H1 (cell line): ENCODE data around the gene FNDC1. TPM values are rescaled to one million over a fixed set of nuclear protein-coding genes. Genes with fewer than 3 reads are reported as not detected.

ENCODE experiments used
- CTCF ChIA-PET: fragments of 300-600 bp; sonication (Branson Sonifier 250); formaldehyde crosslinking; loops from one replicate; lab custom pipeline; 2021; ENCODE audit not compliant: partially characterized antibody; lab: Charles Lee
- POLR2A ChIA-PET: fragments of 300-600 bp; sonication (Branson Sonifier 250); formaldehyde crosslinking; loops from one replicate; lab custom pipeline; 2021; ENCODE audit warnings: inconsistent platforms; ENCODE audit not compliant: partially characterized antibody; lab: Charles Lee
- DNase-seq, 2 experiments: peaks; one replicate each; pipeline versions ENCODE4 v3.0.0 to v3.0.0-alpha.2; 2010 to 2022; ENCODE audit warnings: low spot score in 2 of 2, low read depth in 1 of 2, mixed read lengths in 1 of 2
- FAIRE-seq: peaks from 2 replicates; lab custom pipeline; 2011; peaks lifted over from hg19 to GRCh38; lab: Jason Lieb, UNC
- H2AFZ ChIP-seq: 2 replicates; pipeline ENCODE4 v1.8.1; 2012; ENCODE audit warnings: low read length, inconsistent platforms
- H2AK5ac ChIP-seq: 2 replicates; pipeline ENCODE4 v1.6.1; 2013; ENCODE audit warnings: low read depth, low read length
- H2BK120ac ChIP-seq: replicated peaks from 2 replicates; pipeline ENCODE3; 2013; ENCODE audit warnings: low read depth, low read length, inconsistent platforms
- H2BK12ac ChIP-seq: 2 replicates; pipeline ENCODE4 v1.6.1; 2013; ENCODE audit warnings: low read depth, low read length
- H2BK15ac ChIP-seq: 2 replicates; pipeline ENCODE4 v1.6.1; 2013; ENCODE audit warnings: low read length
- H2BK20ac ChIP-seq: 2 replicates; pipeline ENCODE4 v1.6.1; 2013; ENCODE audit warnings: low read length
- H2BK5ac ChIP-seq: 2 replicates; pipeline ENCODE4 v1.6.1; 2013; ENCODE audit warnings: low read depth, low read length
- H3K14ac ChIP-seq: 2 replicates; pipeline ENCODE4 v1.6.1; 2013; ENCODE audit warnings: inconsistent platforms; ENCODE audit not compliant: insufficient read length
- H3K18ac ChIP-seq: 2 replicates; pipeline ENCODE4 v1.6.1; 2013; ENCODE audit warnings: low read length; ENCODE audit errors: extremely low read depth
- H3K23ac ChIP-seq: 2 replicates; pipeline ENCODE4 v1.6.1; 2013; ENCODE audit warnings: inconsistent platforms; ENCODE audit not compliant: insufficient read length
- H3K23me2 ChIP-seq: 2 replicates; pipeline ENCODE4 v1.6.1; 2013; ENCODE audit warnings: low read depth, low read length
- H3K27ac ChIP-seq: 2 replicates; pipeline ENCODE4 v1.6.1; 2011; ENCODE audit warnings: low read depth, low read length, inconsistent platforms
- H3K27me3 ChIP-seq, 4 experiments: replicated peaks in 1 of 4; 1 replicate in 1 of 4; 2 replicates in 3 of 4; pipeline versions ENCODE4 v1.6.1 to v1.8.1; 2011 to 2013; ENCODE audit warnings: low read length in 3 of 4, mild to moderate bottlenecking in 3 of 4, inconsistent platforms in 2 of 4, mixed read lengths in 2 of 4, moderate library complexity in 1 of 4; ENCODE audit not compliant: control insufficient read depth in 3 of 4, insufficient read depth in 3 of 4; ENCODE audit errors: extremely low read depth in 1 of 4
- H3K36me3 ChIP-seq, 4 experiments: 2 replicates each; pipeline versions ENCODE4 v1.6.1 to v1.8.1; 2011 to 2013; ENCODE audit warnings: mild to moderate bottlenecking in 4 of 4, low read length in 3 of 4, moderate library complexity in 2 of 4, control low read depth in 1 of 4, inconsistent platforms in 1 of 4; ENCODE audit not compliant: insufficient read depth in 4 of 4, control insufficient read depth in 2 of 4
- H3K4ac ChIP-seq: replicated peaks from 2 replicates; pipeline ENCODE3; 2013; ENCODE audit warnings: low read length, low read depth, mixed read lengths, inconsistent platforms; ENCODE audit not compliant: insufficient read length
- H3K4me1 ChIP-seq, 4 experiments: replicated peaks in 1 of 4; 1 replicate in 1 of 4; 2 replicates in 3 of 4; pipeline versions ENCODE4 v1.6.1 to v1.8.1; 2011 to 2013; ENCODE audit warnings: low read length in 3 of 4, inconsistent platforms in 2 of 4, mixed read lengths in 1 of 4; ENCODE audit not compliant: insufficient read depth in 4 of 4, control insufficient read depth in 3 of 4
- H3K4me2 ChIP-seq, 2 experiments: 2 replicates each; pipeline versions ENCODE4 v1.6.1 to v1.8.1; 2011 to 2013; ENCODE audit warnings: low read depth in 2 of 2, low read length in 2 of 2, control low read depth in 1 of 2, inconsistent platforms in 1 of 2, mild to moderate bottlenecking in 1 of 2; ENCODE audit not compliant: insufficient read depth in 1 of 2
- H3K4me3 ChIP-seq, 4 experiments: fragments of 200-600, 300-600 bp in 1 of 4; sonication (generic), shearing (Covaris generic), sonication (Bioruptor Twin) in 1 of 4; 2 replicates each; pipeline versions ENCODE4 v1.5.1 to v1.8.1; 2011 to 2016; ENCODE audit warnings: low read length in 4 of 4, low read depth in 3 of 4, control low read depth in 2 of 4, inconsistent platforms in 2 of 4, mild to moderate bottlenecking in 2 of 4, mixed read lengths in 1 of 4, moderate library complexity in 1 of 4; ENCODE audit not compliant: insufficient read depth in 2 of 4; ENCODE audit errors: extremely low read depth in 1 of 4
- H3K56ac ChIP-seq: replicated peaks from 2 replicates; pipeline ENCODE3; 2013; ENCODE audit warnings: low read depth, mild to moderate bottlenecking, mixed read lengths, low read length, inconsistent platforms; ENCODE audit not compliant: insufficient read length
- H3K79me1 ChIP-seq: 2 replicates; pipeline ENCODE4 v1.6.1; 2013; ENCODE audit warnings: low read depth, low read length, control low read depth
- H3K79me2 ChIP-seq, 2 experiments: 2 replicates each; pipeline versions ENCODE4 v1.6.1 to v1.8.1; 2012 to 2013; ENCODE audit warnings: low read length in 2 of 2, mild to moderate bottlenecking in 2 of 2, inconsistent platforms in 1 of 2; ENCODE audit not compliant: insufficient read depth in 2 of 2, control insufficient read depth in 1 of 2
- H3K9ac ChIP-seq, 4 experiments: replicated peaks in 1 of 4; 1 replicate in 1 of 4; 2 replicates in 3 of 4; pipeline versions ENCODE4 v1.6.1 to v1.8.1; 2011 to 2013; ENCODE audit warnings: low read depth in 3 of 4, low read length in 3 of 4, control low read depth in 2 of 4, mild to moderate bottlenecking in 2 of 4, moderate library complexity in 2 of 4, inconsistent platforms in 1 of 4; ENCODE audit errors: extremely low read depth in 1 of 4
- H3K9me3 ChIP-seq, 2 experiments: 2 replicates each; pipeline versions ENCODE4 v1.6.1 to v1.8.1; 2012 to 2013; ENCODE audit warnings: mild to moderate bottlenecking in 2 of 2, moderate library complexity in 2 of 2, control low read depth in 1 of 2, inconsistent platforms in 1 of 2, low read depth in 1 of 2, low read length in 1 of 2, mixed read lengths in 1 of 2; ENCODE audit not compliant: insufficient read depth in 2 of 2
- H4K20me1 ChIP-seq, 2 experiments: replicated peaks in 1 of 2; 2 replicates each; pipeline versions ENCODE3 to v1.8.1; 2011 to 2013; ENCODE audit warnings: inconsistent platforms in 2 of 2, low read length in 2 of 2, mild to moderate bottlenecking in 1 of 2; ENCODE audit not compliant: insufficient read depth in 2 of 2, control insufficient read depth in 1 of 2
- H4K5ac ChIP-seq: 2 replicates; pipeline ENCODE4 v1.6.1; 2013; ENCODE audit warnings: low read length, low read depth, mixed read lengths, inconsistent platforms; ENCODE audit not compliant: insufficient read length
- H4K8ac ChIP-seq: 2 replicates; pipeline ENCODE4 v1.8.0; 2013; ENCODE audit warnings: mild to moderate bottlenecking, moderate library complexity, low read length, inconsistent platforms; ENCODE audit not compliant: insufficient read depth; ENCODE audit errors: extremely low read depth
- H4K91ac ChIP-seq: replicated peaks from 2 replicates; pipeline ENCODE3; 2013; ENCODE audit warnings: low read length, mixed read lengths, inconsistent platforms; ENCODE audit not compliant: insufficient read length
- CEBPB ChIP-seq: IDR thresholded peaks from 2 replicates; pipeline ENCODE4 v1.6.1; 2012; ENCODE audit warnings: low read depth, low read length
- CHD1 ChIP-seq: IDR thresholded peaks from 2 replicates; pipeline ENCODE4 v1.6.1; 2012; ENCODE audit warnings: low read depth, low read length, improper control_type of control experiment
- HDAC2 ChIP-seq, 2 experiments: fragments of 300-600 bp in 1 of 2; sonication (generic) in 1 of 2; IDR thresholded peaks; 2 replicates each; pipeline ENCODE4 v1.6.1; 2011 to 2012; ENCODE audit warnings: low read depth in 2 of 2, low read length in 2 of 2, mild to moderate bottlenecking in 2 of 2, moderate library complexity in 2 of 2, borderline replicate concordance in 1 of 2, inconsistent platforms in 1 of 2
- NRF1 ChIP-seq: IDR thresholded peaks from 2 replicates; pipeline ENCODE4 v1.6.1; 2011; ENCODE audit warnings: mild to moderate bottlenecking, low read depth, low read length, improper control_type of control experiment
- RBBP5 ChIP-seq: IDR thresholded peaks from 2 replicates; pipeline ENCODE4 v1.7.1; 2012; ENCODE audit warnings: low read depth, mild to moderate bottlenecking, inconsistent platforms, low read length, moderate library complexity, borderline replicate concordance
- RNF2 ChIP-seq: fragments of 200-900, 300-1000 bp; sonication (generic); IDR thresholded peaks from 2 replicates; pipeline ENCODE4 v1.7.1; 2016; ENCODE audit warnings: borderline replicate concordance, low read depth, mild to moderate bottlenecking, antibody characterized with exemption, low read length; ENCODE audit not compliant: poor library complexity, severe bottlenecking; ENCODE audit errors: missing control alignments
- RXRA ChIP-seq: IDR thresholded peaks from 2 replicates; pipeline ENCODE4 v1.6.1; 2011; ENCODE audit warnings: low read depth, mild to moderate bottlenecking, low read length, moderate library complexity; ENCODE audit not compliant: insufficient read depth
- SIX5 ChIP-seq: IDR thresholded peaks from 2 replicates; pipeline ENCODE4 v1.6.1; 2011; ENCODE audit warnings: mild to moderate bottlenecking, low read depth, low read length
- SP1 ChIP-seq: IDR thresholded peaks from 2 replicates; pipeline ENCODE4 v1.6.1; 2011; ENCODE audit warnings: low read depth, low read length
- SP4 ChIP-seq: IDR thresholded peaks from 2 replicates; pipeline ENCODE4 v1.6.1; 2012; ENCODE audit warnings: low read length, inconsistent platforms
- TEAD4 ChIP-seq: IDR thresholded peaks from 2 replicates; pipeline ENCODE4 v1.6.1; 2012; ENCODE audit warnings: low read depth, low read length, inconsistent platforms, mixed read lengths
- USF2 ChIP-seq: IDR thresholded peaks from 2 replicates; pipeline ENCODE4 v1.6.1; 2011; ENCODE audit warnings: low read length, improper control_type of control experiment
- YY1 ChIP-seq: IDR thresholded peaks from 2 replicates; pipeline ENCODE4 v1.6.1; 2011; ENCODE audit warnings: low read depth, mild to moderate bottlenecking, low read length
- WGBS, 2 experiments: shearing (Covaris generic) in 1 of 2; methylation state at CpG; one replicate each; pipeline versions ENCODE4 v1.1.6 to v1.1.7; 2013 to 2015; ENCODE audit warnings: low lambda C conversion rate in 2 of 2, mixed read lengths in 2 of 2, inconsistent platforms in 1 of 2, low coverage in 1 of 2, missing lambda C conversion rate in 1 of 2; ENCODE audit not compliant: insufficient replicate concordance in 2 of 2, insufficient coverage in 1 of 2, insufficient read length in 1 of 2; ENCODE audit errors: extremely low coverage in 1 of 2, missing lambda C conversion rate in 1 of 2; 5-methylcytosine and 5-hydroxymethylcytosine counted together
- polyA plus RNA-seq, 7 experiments: library from polyadenylated mRNA; depleted of rRNA in 3 of 7; stranded (reverse) in 5 of 7; unstranded in 2 of 7; fragments of >200 nt in 5 of 7; fragments of 200-250 nt in 2 of 7; gene quantifications; 1 replicate in 5 of 7; 2 replicates in 1 of 7; 4 replicates in 1 of 7; pipeline versions ENCODE4 v1.2.1 to v1.2.3, GENCODE V29; 2011 to 2013; ENCODE audit warnings: missing spikeins in 2 of 7, mixed read lengths in 2 of 7
- total RNA-seq: library from RNA; stranded (reverse); fragmentation: NEBNext Ultra II Directional; extraction: Animal tissue kit (Norgen Biotek cat#: 25700); gene quantifications from 2 replicates; pipeline ENCODE4 v1.2.1, GENCODE V29; 2021

Gene FNDC1
- total and polyA plus RNA-seq, 2 of the 8 experiments (the other 6 are each of a cell fraction or from before 2014, with no cell fraction given) = 0.06 to 0.30 TPM

GRCh38 chr6:159142531-159142930, 26.7 kb upstream of the FNDC1 start:
- Histone ChIP-seq H3K18ac (no peak overlapping the region), H3K4me2 (no peak overlapping the region), H3K4me1 (no peaks in the 10 kb centered on the region), H3K4me3 (no peak overlapping the region), H3K23me2 (no peaks in the 10 kb centered on the region), H3K79me1 (no peaks in the 10 kb centered on the region), H3K23ac (no peak overlapping the region), H4K8ac (no peak overlapping the region), H3K27ac (no peak overlapping the region), H2BK20ac (no peak overlapping the region), H2AFZ (no peak overlapping the region), H3K27me3 (no peaks in the 10 kb centered on the region; a peak in 1 of 7 replicates), H2BK120ac (no peak overlapping the region), H3K36me3 (no peaks in the 10 kb centered on the region), H4K20me1 (no peaks in the 10 kb centered on the region), H4K91ac (no peak overlapping the region), H3K79me2 (no peaks in the 10 kb centered on the region), H3K4ac (no peak overlapping the region), H4K5ac (no peak overlapping the region), H2BK12ac (no peak overlapping the region), H3K9ac (no peak overlapping the region), H2BK5ac (no peak overlapping the region), H3K56ac (no peak overlapping the region), H3K14ac (no peak overlapping the region), H2BK15ac (no peak overlapping the region), H3K9me3 (no peaks in the 10 kb centered on the region), H2AK5ac (no peak overlapping the region)
- FAIRE-seq (no peak), DNase-seq (no peak)
- WGBS, 2 experiments = 69% methylated on average over 2 of the region's 2 CpGs; no CpG with 5 or more reads in 1 of the 2 experiments
- ChIA-PET POLR2A (no interaction called here), CTCF (interaction anchor here (1.4 to 1.8 kb wide), 2 partner anchors 8 to 9 kb away, joined by 7 read pairs; no protein-coding TSS in a partner anchor)
- no peak for TF ChIP-seq CEBPB
- no peak for TF ChIP-seq RXRA
- no peak for TF ChIP-seq HDAC2 (IDR thresholded peaks at IDR 0.05; ENCODE audit: borderline replicate concordance in 1 of 2, low read depth in 2 of 2, low read length in 2 of 2)
- TF ChIP-seq TEAD4 = no peak
- no peak for TF ChIP-seq SIX5
- TF ChIP-seq YY1 = no peak
- TF ChIP-seq SP1 = no peak
- TF ChIP-seq RBBP5 = no peak
- no peak for TF ChIP-seq CHD1
- no peak for TF ChIP-seq RNF2
- TF ChIP-seq NRF1 = no peak
- no peak for TF ChIP-seq SP4
- TF ChIP-seq USF2 = no peak
